ENCODE data around the gene HSPA1L.

DNA sequence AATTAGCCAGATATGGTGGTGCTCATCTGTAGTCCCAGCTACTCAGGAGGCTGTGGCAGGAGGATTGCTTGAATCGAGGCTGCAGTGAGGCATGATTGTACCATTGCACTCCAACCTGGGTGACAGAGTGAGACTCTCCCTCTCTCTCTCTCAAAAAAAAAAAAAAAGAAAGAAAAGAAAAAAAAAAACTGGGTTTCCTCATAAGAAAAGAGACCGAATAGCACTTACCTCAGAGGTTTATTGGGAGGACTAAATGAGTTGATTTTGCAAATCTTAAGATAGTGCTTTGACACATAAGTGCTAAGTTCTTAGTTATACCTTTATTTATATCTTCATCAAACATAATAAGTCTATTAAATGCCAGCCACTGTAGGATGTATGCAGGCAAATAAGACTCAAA, 44.2 kb downstream of the HSPA1L start:
- TF ChIP-seq POLR2A (IDR thresholded peaks at IDR 0.05) = no peak
- TF ChIP-seq, protein P1, sequence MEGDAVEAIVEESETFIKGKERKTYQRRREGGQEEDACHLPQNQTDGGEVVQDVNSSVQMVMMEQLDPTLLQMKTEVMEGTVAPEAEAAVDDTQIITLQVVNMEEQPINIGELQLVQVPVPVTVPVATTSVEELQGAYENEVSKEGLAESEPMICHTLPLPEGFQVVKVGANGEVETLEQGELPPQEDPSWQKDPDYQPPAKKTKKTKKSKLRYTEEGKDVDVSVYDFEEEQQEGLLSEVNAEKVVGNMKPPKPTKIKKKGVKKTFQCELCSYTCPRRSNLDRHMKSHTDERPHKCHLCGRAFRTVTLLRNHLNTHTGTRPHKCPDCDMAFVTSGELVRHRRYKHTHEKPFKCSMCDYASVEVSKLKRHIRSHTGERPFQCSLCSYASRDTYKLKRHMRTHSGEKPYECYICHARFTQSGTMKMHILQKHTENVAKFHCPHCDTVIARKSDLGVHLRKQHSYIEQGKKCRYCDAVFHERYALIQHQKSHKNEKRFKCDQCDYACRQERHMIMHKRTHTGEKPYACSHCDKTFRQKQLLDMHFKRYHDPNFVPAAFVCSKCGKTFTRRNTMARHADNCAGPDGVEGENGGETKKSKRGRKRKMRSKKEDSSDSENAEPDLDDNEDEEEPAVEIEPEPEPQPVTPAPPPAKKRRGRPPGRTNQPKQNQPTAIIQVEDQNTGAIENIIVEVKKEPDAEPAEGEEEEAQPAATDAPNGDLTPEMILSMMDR (IDR thresholded peaks at IDR 0.05) = no peak

Data from lower leg skin (tissue), 3 donors.